HTR-8/SVneo (cell line): ENCODE measurements around the gene CEACAM19.

ENCODE experiments used
- DNase-seq: peaks from one replicate; pipeline ENCODE4 v3.0.0; 2011; ENCODE audit warnings: low spot score, mixed read lengths; ENCODE audit not compliant: insufficient read length
- FAIRE-seq: peaks from 2 replicates; lab custom pipeline; 2011; peaks lifted over from hg19 to GRCh38; lab: Jason Lieb, UNC

The CEACAM19 gene

GRCh38 chr19:44644402-44645016 is 26.8 kb upstream of the CEACAM19 start:
- DNase-seq (peak; percentile 53), FAIRE-seq (peak; percentile 81)

DNA sequence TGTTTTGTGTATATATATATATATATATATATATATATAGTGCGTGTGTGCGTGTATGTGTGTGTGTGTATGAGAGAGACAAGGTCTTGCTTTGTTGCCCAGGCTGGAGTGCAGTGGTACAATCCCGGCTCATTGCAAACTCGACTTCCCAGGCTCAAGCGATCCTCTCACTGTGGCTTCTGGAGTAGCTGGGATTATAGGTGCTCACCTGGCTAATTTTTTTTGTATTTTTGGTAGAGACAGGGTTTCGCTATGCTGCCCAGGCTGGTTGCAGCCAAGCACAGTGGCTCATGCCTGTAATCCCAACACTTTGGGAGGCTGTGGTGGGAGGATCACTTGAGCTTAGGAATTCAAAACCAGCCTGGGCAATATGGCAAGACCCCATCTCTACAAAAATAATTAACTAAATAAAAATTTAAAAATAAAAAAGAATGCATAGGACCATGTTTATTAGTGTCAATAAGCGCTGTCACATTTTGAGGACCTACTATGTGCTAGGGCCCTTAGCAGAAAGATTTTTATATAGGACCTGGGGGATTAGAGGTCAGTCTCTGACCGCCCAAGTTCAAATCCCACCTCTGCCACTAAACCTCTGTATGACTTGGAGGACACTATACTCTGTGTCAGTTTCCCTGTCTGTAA is 25.8 kb upstream of the CEACAM19 start:
- DNase-seq: no peak
- no peak for FAIRE-seq

DNA sequence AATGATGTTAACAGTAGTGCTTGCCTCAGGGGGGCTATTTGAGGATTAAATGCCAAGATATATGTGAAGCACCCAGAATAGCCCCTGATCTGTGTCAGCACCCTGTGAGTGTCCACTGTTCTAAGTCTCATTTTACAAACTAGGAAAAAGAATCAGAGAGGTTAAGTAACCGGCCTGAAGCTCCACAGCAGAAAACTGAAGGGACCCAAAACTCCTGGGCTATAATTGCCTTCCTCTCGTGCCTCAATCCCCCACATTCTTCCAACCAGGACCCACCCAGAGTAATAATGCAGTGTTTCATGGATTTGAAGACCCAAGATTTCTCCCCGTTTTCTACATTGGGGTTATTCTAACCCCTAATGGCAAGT is 25.2 kb upstream of the CEACAM19 start:
- FAIRE-seq (no peak), DNase-seq (no peak)

GRCh38 chr19:44647144-44647543 is 24.1 kb upstream of the CEACAM19 start:
- no peak for FAIRE-seq
- no peak for DNase-seq

- DNase-seq (no peak), FAIRE-seq (no peak)
These were observed 22.5 kb upstream of the CEACAM19 start for GRCh38 chr19:44648631-44649251.

DNA sequence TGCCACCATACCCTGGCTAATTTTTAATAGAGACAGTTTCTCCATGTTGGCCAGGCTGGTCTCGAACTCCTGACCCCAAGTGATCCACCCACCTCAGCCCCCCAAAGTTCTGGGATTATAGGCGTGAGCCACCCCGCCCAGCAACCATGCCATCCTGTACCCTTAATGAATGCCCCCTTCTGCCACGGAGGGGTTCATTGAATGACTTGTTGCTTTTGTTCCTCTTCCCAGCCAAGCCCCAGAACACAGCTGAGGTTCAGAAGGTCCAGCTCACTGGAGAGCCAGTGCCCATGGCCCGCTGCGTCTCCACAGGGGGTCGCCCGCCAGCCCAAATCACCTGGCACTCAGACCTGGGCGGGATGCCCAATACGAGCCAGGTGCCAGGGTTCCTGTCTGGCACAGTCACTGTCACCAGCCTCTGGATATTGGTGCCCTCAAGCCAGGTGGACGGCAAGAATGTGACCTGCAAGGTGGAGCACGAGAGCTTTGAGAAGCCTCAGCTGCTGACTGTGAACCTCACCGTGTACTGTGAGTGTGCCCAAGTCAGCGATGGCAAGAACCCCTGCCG is 21.6 kb upstream of the CEACAM19 start:
- FAIRE-seq (no peak), DNase-seq (no peak)

- no peak for FAIRE-seq
These were observed 17.9 kb upstream of the CEACAM19 start for GRCh38 chr19:44653343-44653742.

GRCh38 chr19:44653977-44654774 is 17.1 kb upstream of the CEACAM19 start:
- no peak for DNase-seq
- no peak for FAIRE-seq

More at GRCh38 chr19:44653343-44653742, 17.9 kb upstream of the CEACAM19 start:
- DNase-seq: no peak

GRCh38 chr19:44657211-44657921 is 13.9 kb upstream of the CEACAM19 start:
- peak; percentile 64 for DNase-seq
- FAIRE-seq: peak; percentile 9

- DNase-seq (no peak), FAIRE-seq (no peak)
These were observed 13.1 kb upstream of the CEACAM19 start for GRCh38 chr19:44658069-44658733.

- FAIRE-seq (no peak), DNase-seq (no peak)
These were observed 11.2 kb upstream of the CEACAM19 start for GRCh38 chr19:44660081-44660480.

GRCh38 chr19:44661205-44661604 is 10.1 kb upstream of the CEACAM19 start:
- DNase-seq (no peak), FAIRE-seq (no peak)

- FAIRE-seq: no peak
- no peak for DNase-seq
These were observed 9.4 kb upstream of the CEACAM19 start for GRCh38 chr19:44661904-44662303.

DNA sequence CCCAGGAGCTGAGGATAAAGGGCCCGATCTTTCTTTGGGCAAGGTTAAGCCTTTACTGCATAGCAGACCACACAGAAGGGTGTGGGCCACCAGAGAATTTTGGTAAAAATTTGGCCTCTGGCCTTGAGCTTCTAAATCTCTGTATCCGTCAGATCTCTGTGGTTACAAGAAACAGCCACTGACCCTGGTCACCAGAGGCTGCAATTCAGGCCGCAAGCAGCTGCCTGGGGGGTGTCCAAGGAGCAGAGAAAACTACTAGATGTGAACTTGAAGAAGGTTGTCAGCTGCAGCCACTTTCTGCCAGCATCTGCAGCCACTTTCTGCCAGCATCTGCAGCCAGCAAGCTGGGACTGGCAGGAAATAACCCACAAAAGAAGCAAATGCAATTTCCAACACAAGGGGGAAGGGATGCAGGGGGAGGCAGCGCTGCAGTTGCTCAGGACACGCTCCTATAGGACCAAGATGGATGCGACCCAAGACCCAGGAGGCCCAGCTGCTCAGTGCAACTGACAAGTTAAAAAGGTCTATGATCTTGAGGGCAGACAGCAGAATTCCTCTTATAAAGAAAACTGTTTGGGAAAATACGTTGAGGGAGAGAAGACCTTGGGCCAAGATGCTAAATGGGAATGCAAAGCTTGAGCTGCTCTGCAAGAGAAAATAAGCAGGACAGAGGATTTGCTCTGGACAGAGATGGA is 8.4 kb upstream of the CEACAM19 start:
- FAIRE-seq (no peak), DNase-seq (no peak)

- no peak for FAIRE-seq
- DNase-seq: no peak
These were observed 7.3 kb upstream of the CEACAM19 start for GRCh38 chr19:44663996-44664395.

GRCh38 chr19:44664976-44665375 is 6.3 kb upstream of the CEACAM19 start:
- DNase-seq (no peak), FAIRE-seq (no peak)

- no peak for DNase-seq
- FAIRE-seq: no peak
These were observed 4.3 kb upstream of the CEACAM19 start for GRCh38 chr19:44666852-44667556.
